ENCODE results near the gene TDRD3.

The TDRD3 gene

DNA sequence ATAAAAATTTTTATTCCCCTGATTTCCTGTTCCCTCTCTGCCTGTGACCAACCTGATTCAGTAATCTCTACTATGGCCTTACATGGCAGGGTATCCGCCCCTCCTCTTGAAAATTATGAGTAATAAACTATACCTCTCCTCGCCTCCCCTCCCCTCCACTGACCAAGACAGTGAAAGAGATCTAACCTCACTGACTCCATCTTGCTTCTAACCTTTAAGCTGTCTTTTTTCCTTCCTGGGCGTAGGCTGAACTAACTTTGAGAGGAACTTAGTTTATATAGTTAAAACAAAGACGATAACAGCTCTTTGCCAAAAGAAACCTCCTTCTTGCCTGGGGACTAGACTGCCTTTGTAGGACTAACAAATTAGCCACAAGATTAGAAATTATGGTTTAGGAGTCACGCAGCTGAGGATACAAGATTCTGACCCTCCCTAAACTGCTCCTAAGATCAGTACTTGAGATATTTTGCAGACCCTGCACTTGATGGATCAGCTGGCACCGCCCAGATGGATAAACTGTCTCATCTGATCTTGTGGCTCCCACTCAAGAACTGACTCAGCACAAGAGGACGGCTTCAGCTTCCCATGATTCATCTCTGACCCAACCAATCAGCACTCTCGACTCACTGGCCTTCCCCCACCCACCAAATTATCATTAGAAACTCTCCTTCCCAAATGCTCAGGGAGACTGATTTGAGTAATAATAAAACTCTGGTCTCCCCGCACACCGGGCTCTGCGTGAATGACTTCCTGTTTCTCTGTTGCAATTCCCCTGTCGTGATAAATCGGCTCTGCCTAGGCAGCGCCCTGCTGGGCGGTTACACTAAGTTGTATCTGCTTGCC is 187.1 kb downstream of the TDRD3 start:
- TF ChIP-seq, protein P1, sequence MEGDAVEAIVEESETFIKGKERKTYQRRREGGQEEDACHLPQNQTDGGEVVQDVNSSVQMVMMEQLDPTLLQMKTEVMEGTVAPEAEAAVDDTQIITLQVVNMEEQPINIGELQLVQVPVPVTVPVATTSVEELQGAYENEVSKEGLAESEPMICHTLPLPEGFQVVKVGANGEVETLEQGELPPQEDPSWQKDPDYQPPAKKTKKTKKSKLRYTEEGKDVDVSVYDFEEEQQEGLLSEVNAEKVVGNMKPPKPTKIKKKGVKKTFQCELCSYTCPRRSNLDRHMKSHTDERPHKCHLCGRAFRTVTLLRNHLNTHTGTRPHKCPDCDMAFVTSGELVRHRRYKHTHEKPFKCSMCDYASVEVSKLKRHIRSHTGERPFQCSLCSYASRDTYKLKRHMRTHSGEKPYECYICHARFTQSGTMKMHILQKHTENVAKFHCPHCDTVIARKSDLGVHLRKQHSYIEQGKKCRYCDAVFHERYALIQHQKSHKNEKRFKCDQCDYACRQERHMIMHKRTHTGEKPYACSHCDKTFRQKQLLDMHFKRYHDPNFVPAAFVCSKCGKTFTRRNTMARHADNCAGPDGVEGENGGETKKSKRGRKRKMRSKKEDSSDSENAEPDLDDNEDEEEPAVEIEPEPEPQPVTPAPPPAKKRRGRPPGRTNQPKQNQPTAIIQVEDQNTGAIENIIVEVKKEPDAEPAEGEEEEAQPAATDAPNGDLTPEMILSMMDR (IDR thresholded peaks at IDR 0.05; ENCODE audit: insufficient read depth, missing control alignments): no peak
- FAIRE-seq (no peak), DNase-seq (ENCODE audit: insufficient read length, low spot score) (no peak)

DNA sequence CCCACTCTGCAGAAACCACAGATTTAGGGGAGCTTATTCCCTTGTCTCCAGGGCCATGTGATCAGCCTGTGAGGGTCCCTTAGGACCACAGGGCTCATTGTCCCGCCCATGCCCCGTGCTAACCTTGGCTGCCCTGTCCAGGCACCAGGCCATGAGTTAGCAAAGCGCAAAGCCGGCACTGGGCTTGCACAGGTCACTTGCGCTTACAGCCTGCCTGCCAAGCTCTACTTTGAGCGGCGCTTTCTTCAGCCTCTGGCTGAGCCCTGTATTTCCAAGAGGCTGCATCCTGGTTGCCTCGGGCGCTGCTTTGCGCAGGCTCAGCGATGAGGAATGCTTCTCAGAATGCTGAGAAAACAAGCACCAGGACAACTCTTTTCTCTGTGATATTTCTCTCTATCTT is 188.0 kb downstream of the TDRD3 start:
- TF ChIP-seq, protein P1 (IDR thresholded peaks at IDR 0.05; ENCODE audit: insufficient read depth, missing control alignments): no peak
- FAIRE-seq (no peak), DNase-seq (ENCODE audit: insufficient read length, low spot score) (no peak)

- FAIRE-seq (no peak), DNase-seq (ENCODE audit: insufficient read length, low spot score) (no peak)
- TF ChIP-seq, protein P1 (IDR thresholded peaks at IDR 0.05; ENCODE audit: insufficient read depth, missing control alignments): no peak
These were observed 194.1 kb downstream of the TDRD3 start for GRCh38 chr13:60590800-60591747.

- FAIRE-seq (no peak), DNase-seq (ENCODE audit: insufficient read length, low spot score) (no peak)
- TF ChIP-seq, protein P1 (IDR thresholded peaks at IDR 0.05; ENCODE audit: insufficient read depth, missing control alignments): no peak
These were observed 206.0 kb downstream of the TDRD3 start for GRCh38 chr13:60603049-60603448.

GRCh38 chr13:60604058-60604457 is 207.0 kb downstream of the TDRD3 start:
- no peak for DNase-seq (ENCODE audit: insufficient read length, low spot score)
- no peak for FAIRE-seq
- TF ChIP-seq, protein P1 (IDR thresholded peaks at IDR 0.05; ENCODE audit: insufficient read depth, missing control alignments): no peak

GRCh38 chr13:60608954-60609353 is 211.9 kb downstream of the TDRD3 start:
- DNase-seq (ENCODE audit: insufficient read length, low spot score) (no peak), FAIRE-seq (no peak)
- TF ChIP-seq, protein P1 (IDR thresholded peaks at IDR 0.05; ENCODE audit: insufficient read depth, missing control alignments): no peak
